IMR-90 (cell line): Measurements from ENCODE around the gene CDH23. TPM values are rescaled to one million over a fixed set of nuclear protein-coding genes. Genes with fewer than 3 reads are reported as not detected.

ENCODE experiments used
- ATAC-seq: fragments of 200-7000 bp; cut with Tn5 transposase; 2 replicates; pipeline ENCODE4 v1.9.1; 2020; ENCODE audit warnings: low read depth, mild to moderate bottlenecking, moderate library complexity
- BruUV-seq: library from RNA; stranded (reverse); fragments of 400-500 nt; replicated peaks from 2 replicates; lab custom pipeline; 2021; lab: Mats Ljungman, UMichigan
- CTCF ChIA-PET: fragments of 300-600 bp; formaldehyde crosslinking; extraction: SDS; loops from one replicate; lab custom pipeline; 2021; ENCODE audit warnings: antibody characterized with exemption; lab: Yijun Ruan, JAX
- POLR2A ChIA-PET: fragments of 300-600 bp; sonication (Branson Sonifier 250); formaldehyde crosslinking; loops from one replicate; lab custom pipeline; 2022; ENCODE audit warnings: antibody characterized with exemption; ENCODE audit not compliant: unreplicated experiment; lab: Charles Lee
- DNase-seq: peaks from one replicate; pipeline ENCODE4 v3.0.0; 2013
- H2AFZ ChIP-seq: replicated peaks from 2 replicates; pipeline ENCODE3; 2013; ENCODE audit warnings: low read length, mild to moderate bottlenecking; ENCODE audit not compliant: poor library complexity
- H2AK5ac ChIP-seq: 2 replicates; pipeline ENCODE4 v1.6.1; 2013; ENCODE audit warnings: low read depth, low read length, inconsistent platforms
- H2AK9ac ChIP-seq: replicated peaks from 2 replicates; pipeline ENCODE3; 2013; ENCODE audit warnings: mild to moderate bottlenecking, low read depth, low read length, moderate library complexity; ENCODE audit not compliant: poor library complexity
- H2BK120ac ChIP-seq: 2 replicates; pipeline ENCODE4 v1.6.1; 2013; ENCODE audit warnings: low read depth, low read length, inconsistent platforms
- H2BK15ac ChIP-seq: 3 replicates; pipeline ENCODE4 v1.6.1; 2013; ENCODE audit warnings: low read depth, low read length, inconsistent platforms
- H2BK20ac ChIP-seq: 2 replicates; pipeline ENCODE4 v1.6.1; 2013; ENCODE audit warnings: low read depth, mild to moderate bottlenecking, inconsistent platforms, low read length, moderate library complexity
- H2BK5ac ChIP-seq: 2 replicates; pipeline ENCODE4 v1.6.1; 2013; ENCODE audit warnings: mild to moderate bottlenecking, low read depth, low read length, inconsistent platforms; ENCODE audit not compliant: poor library complexity, severe bottlenecking
- H3K14ac ChIP-seq: replicated peaks from 2 replicates; pipeline ENCODE4 v1.6.1; 2013; ENCODE audit warnings: low read depth, low read length, inconsistent platforms
- H3K18ac ChIP-seq: 2 replicates; pipeline ENCODE4 v1.6.1; 2013; ENCODE audit warnings: low read depth, low read length, control low read depth
- H3K23ac ChIP-seq: 2 replicates; pipeline ENCODE4 v1.6.1; 2013; ENCODE audit warnings: low read depth, low read length, inconsistent platforms
- H3K27ac ChIP-seq: 2 replicates; pipeline ENCODE4 v1.5.1; 2013; ENCODE audit warnings: mild to moderate bottlenecking, control low read depth, low read length; ENCODE audit not compliant: insufficient read depth
- H3K27me3 ChIP-seq: 2 replicates; pipeline ENCODE4 v1.6.1; 2013; ENCODE audit warnings: low read length; ENCODE audit not compliant: control insufficient read depth, insufficient read depth
- H3K36me3 ChIP-seq: 2 replicates; pipeline ENCODE4 v1.6.1; 2013; ENCODE audit warnings: low read length, mixed read lengths; ENCODE audit not compliant: control insufficient read depth, insufficient read depth
- H3K4ac ChIP-seq: 2 replicates; pipeline ENCODE4 v1.6.1; 2013; ENCODE audit warnings: low read depth, low read length, inconsistent platforms
- H3K4me1 ChIP-seq: 2 replicates; pipeline ENCODE4 v1.6.1; 2013; ENCODE audit warnings: low read length, mixed read lengths; ENCODE audit not compliant: control insufficient read depth, insufficient read depth
- H3K4me2 ChIP-seq: 2 replicates; pipeline ENCODE4 v1.6.1; 2013; ENCODE audit warnings: low read depth, mild to moderate bottlenecking, control low read depth, low read length, moderate library complexity
- H3K4me3 ChIP-seq: 2 replicates; pipeline ENCODE4 v1.5.1; 2013; ENCODE audit warnings: low read depth, mild to moderate bottlenecking, control low read depth, low read length, moderate library complexity; ENCODE audit not compliant: insufficient read depth
- H3K56ac ChIP-seq: 2 replicates; pipeline ENCODE4 v1.6.1; 2013; ENCODE audit warnings: low read length, inconsistent platforms; ENCODE audit not compliant: insufficient read depth; ENCODE audit errors: extremely low read depth
- H3K79me1 ChIP-seq, 2 experiments: 2 replicates each; pipeline ENCODE4 v1.6.1; 2013; ENCODE audit warnings: low read length in 2 of 2, inconsistent platforms in 1 of 2, low read depth in 1 of 2
- H3K9ac ChIP-seq: 2 replicates; pipeline ENCODE4 v1.6.1; 2013; ENCODE audit warnings: low read depth, low read length, control low read depth
- H3K9me1 ChIP-seq: 2 replicates; pipeline ENCODE4 v1.6.1; 2013; ENCODE audit warnings: low read length, inconsistent platforms; ENCODE audit not compliant: insufficient read depth
- H3K9me3 ChIP-seq: 2 replicates; pipeline ENCODE4 v1.6.1; 2013; ENCODE audit warnings: low read length; ENCODE audit not compliant: control insufficient read depth, insufficient read depth
- H4K20me1 ChIP-seq: 2 replicates; pipeline ENCODE4 v1.6.1; 2013; ENCODE audit warnings: low read length, inconsistent platforms; ENCODE audit not compliant: insufficient read depth
- H4K5ac ChIP-seq: 2 replicates; pipeline ENCODE4 v1.6.1; 2013; ENCODE audit warnings: mild to moderate bottlenecking, low read depth, low read length, control low read depth
- H4K8ac ChIP-seq, 2 experiments: 2 replicates each; pipeline ENCODE4 v1.6.1; 2013; ENCODE audit warnings: low read depth in 2 of 2, low read length in 2 of 2, control low read depth in 1 of 2, inconsistent platforms in 1 of 2
- H4K91ac ChIP-seq: 2 replicates; pipeline ENCODE4 v1.6.1; 2013; ENCODE audit warnings: low read depth, low read length, inconsistent platforms; ENCODE audit not compliant: insufficient read depth
- CEBPB ChIP-seq: IDR thresholded peaks from 2 replicates; pipeline ENCODE4 v1.6.1; 2012; ENCODE audit warnings: low read depth, low read length, improper control_type of control experiment
- CTCF ChIP-seq: conservative IDR thresholded peaks from 2 replicates; pipeline ENCODE4 v1.5.1; 2012; ENCODE audit warnings: mild to moderate bottlenecking, low read depth, low read length, improper control_type of control experiment
- ELK1 ChIP-seq: fragments of 150-350 bp; IDR thresholded peaks from 2 replicates; pipeline ENCODE4 v1.6.1; 2016; ENCODE audit warnings: low read depth, mild to moderate bottlenecking, low read length, moderate library complexity, borderline replicate concordance
- MAFK ChIP-seq: IDR thresholded peaks from 2 replicates; pipeline ENCODE4 v1.6.1; 2012; ENCODE audit warnings: low read depth, low read length, improper control_type of control experiment
- MAZ ChIP-seq: IDR thresholded peaks from 2 replicates; pipeline ENCODE4 v1.6.1; 2012; ENCODE audit warnings: low read depth, mild to moderate bottlenecking, low read length, improper control_type of control experiment, moderate library complexity, borderline replicate concordance
- MXI1 ChIP-seq: IDR thresholded peaks from 2 replicates; pipeline ENCODE4 v1.6.1; 2012; ENCODE audit warnings: low read depth, mild to moderate bottlenecking, low read length, moderate library complexity, borderline replicate concordance
- RAD21 ChIP-seq: IDR thresholded peaks from 2 replicates; pipeline ENCODE4 v1.6.1; 2012; ENCODE audit warnings: low read length, improper control_type of control experiment
- RCOR1 ChIP-seq: IDR thresholded peaks from 2 replicates; pipeline ENCODE4 v1.6.1; 2012; ENCODE audit warnings: mild to moderate bottlenecking, low read length, improper control_type of control experiment; ENCODE audit not compliant: insufficient replicate concordance
- RFX5 ChIP-seq: IDR thresholded peaks from 2 replicates; pipeline ENCODE4 v1.8.0; 2012; ENCODE audit warnings: low read depth, mild to moderate bottlenecking, low read length, moderate library complexity
- SMC3 ChIP-seq: fragments of 150-350 bp; IDR thresholded peaks from 2 replicates; pipeline ENCODE4 v1.6.1; 2016; ENCODE audit warnings: low read depth, mild to moderate bottlenecking, antibody characterized with exemption, low read length, moderate library complexity
- WGBS, 2 experiments: methylation state at CpG; one replicate each; pipeline versions ENCODE4 v1.1.5 to v1.1.7; 2013; ENCODE audit warnings: missing lambda C conversion rate in 2 of 2; ENCODE audit not compliant: insufficient read length in 1 of 2; ENCODE audit errors: extremely low coverage in 2 of 2; 5-methylcytosine and 5-hydroxymethylcytosine counted together
- dilution Hi-C: fragments of 300-500 bp; cut with HindIII; formaldehyde crosslinking; loops from one replicate; pipeline ENCODE4 v1.14.3; 2018; ENCODE audit warnings: low sequenced_read_pairs; ENCODE audit not compliant: unreplicated experiment
- in situ Hi-C: fragments of 300-500 bp; cut with MboI; formaldehyde crosslinking; loops from 3 replicates; pipeline ENCODE4 v1.14.3; 2019; ENCODE audit warnings: low sequenced_read_pairs, inconsistent platforms, mixed read lengths
- intact Hi-C: fragments of 100-400 bp; cut with micrococcal nuclease; formaldehyde crosslinking; loops from 2 replicates; pipeline ENCODE4 v1.10.0; 2022
- polyA plus RNA-seq, 3 experiments: library from polyadenylated mRNA; depleted of rRNA; stranded (reverse); fragments of >200 nt; gene quantifications; 2 replicates each; pipeline ENCODE4 v1.2.3, GENCODE V29; 2012; ENCODE audit warnings: low replicate concordance in 1 of 3
- total RNA-seq: library from RNA; depleted of rRNA; stranded (reverse); fragments of >200 nt; gene quantifications from 2 replicates; pipeline ENCODE4 v1.2.3, GENCODE V29; 2012

Gene CDH23
- total and polyA plus RNA-seq, 2 of the 4 experiments (the other 2 are of a cell fraction): under 0.01 to 0.03 TPM

- no peak overlapping the region for H3K4me2 ChIP-seq
- no peak overlapping the region for H3K27ac ChIP-seq
- ATAC-seq (no peak; the same call in 1 of the 2 replicates), DNase-seq (no peak)
- peaks cover 39% of the 10 kb centered on the region for H3K27me3 ChIP-seq
- no peak overlapping the region for H3K9ac ChIP-seq
- H3K56ac ChIP-seq: no peak overlapping the region
- no peaks in the 10 kb centered on the region for H3K4me1 ChIP-seq
- H2AFZ ChIP-seq: no peak overlapping the region
- ChIA-PET CTCF (no interaction called here), POLR2A (no interaction called here)
- no peak overlapping the region for H2BK15ac ChIP-seq
- H2AK9ac ChIP-seq: no peak overlapping the region
- no peak overlapping the region for H4K8ac ChIP-seq
- H3K9me3 ChIP-seq: no peaks in the 10 kb centered on the region
- H3K18ac ChIP-seq: no peak overlapping the region
- no peaks in the 10 kb centered on the region for H3K9me1 ChIP-seq
- no peaks in the 10 kb centered on the region for H3K79me1 ChIP-seq
- H4K20me1 ChIP-seq: no peaks in the 10 kb centered on the region
- TF ChIP-seq SMC3 (no peak), CTCF (no peak), MAZ (no peak), RCOR1 (no peak), RAD21 (no peak), CEBPB (no peak), MXI1 (no peak), MAFK (no peak), ELK1 (no peak), RFX5 (no peak)
- H3K14ac ChIP-seq: no peak overlapping the region
- H2BK120ac ChIP-seq: no peak overlapping the region
- H2BK20ac ChIP-seq: no peak overlapping the region
- H4K91ac ChIP-seq: no peak overlapping the region
- dilution Hi-C loops: no loop called here
- 55% methylated on average over 4 of the region's 22 CpGs; no CpG with 5 or more reads in 1 of the 2 experiments for WGBS, 2 experiments
- H3K4me3 ChIP-seq: no peak overlapping the region
- H3K36me3 ChIP-seq: no peaks in the 10 kb centered on the region
- BruUV-seq: no TSS peak
- H2AK5ac ChIP-seq: no peak overlapping the region
- no peak overlapping the region for H3K23ac ChIP-seq
- in situ Hi-C loops: loop anchor here (5.0 kb wide), 1 partner anchor 262 kb away; no protein-coding TSS in a partner anchor
- no peak overlapping the region for H4K5ac ChIP-seq
- intact Hi-C loops: no loop called here
- H3K4ac ChIP-seq: no peak overlapping the region
- H2BK5ac ChIP-seq: no peak overlapping the region
Observed at GRCh38 chr10:71573562-71574518, 177.1 kb downstream of the CDH23 start.
